CD4-positive, CD25-positive, alpha-beta regulatory T cell (primary cell): ENCODE data around the gene ZNF665. TPM values are rescaled to one million over a fixed set of nuclear protein-coding genes. Genes with fewer than 3 reads are reported as not detected.

ENCODE experiments used
- ATAC-seq, 2 donors: fragments of 150-1000 bp; cut with Tn5 transposase; one replicate each; pipeline ENCODE4 v1.10.0; 2021; ENCODE audit warnings: low read depth in 2 of 2, moderate number of reproducible peaks in 2 of 2, moderate library complexity in 1 of 2
- DNase-seq, 3 donors: peaks; one replicate each; pipeline versions ENCODE4 v3.0.0 to v3.0.0-alpha.2; 2012 to 2022; ENCODE audit warnings: mixed read lengths in 1 of 3
- H3K27ac ChIP-seq: one replicate; pipeline ENCODE4 v1.7.0; 2013; ENCODE audit warnings: mild to moderate bottlenecking, low read length; ENCODE audit not compliant: insufficient read depth, poor library complexity, severe bottlenecking
- H3K27me3 ChIP-seq: one replicate; pipeline ENCODE4 v1.7.0; 2013; ENCODE audit warnings: low read length; ENCODE audit not compliant: control insufficient read depth, insufficient read depth
- H3K36me3 ChIP-seq: one replicate; pipeline ENCODE4 v1.7.0; 2013; ENCODE audit warnings: mild to moderate bottlenecking, low read length, moderate library complexity; ENCODE audit not compliant: control insufficient read depth, insufficient read depth
- H3K4me1 ChIP-seq: 2 replicates; pipeline ENCODE4 v1.7.0; 2013; ENCODE audit warnings: mild to moderate bottlenecking, low read length; ENCODE audit not compliant: insufficient read depth, control insufficient read depth, poor library complexity, severe bottlenecking
- H3K4me3 ChIP-seq: one replicate; pipeline ENCODE4 v1.7.0; 2013; ENCODE audit warnings: low read depth, mild to moderate bottlenecking, low read length, moderate library complexity
- H3K9me3 ChIP-seq, 2 experiments: 1 replicate in 1 of 2; 2 replicates in 1 of 2; pipeline ENCODE4 v1.7.0; 2013; ENCODE audit warnings: low read length in 2 of 2, mild to moderate bottlenecking in 1 of 2, moderate library complexity in 1 of 2; ENCODE audit not compliant: control insufficient read depth in 2 of 2
- H3K27ac Mint-ChIP-seq, 3 donors: one replicate each; pipeline ENCODE4 v1.8.0; 2020 to 2022; ENCODE audit warnings: mild to moderate bottlenecking in 3 of 3, mixed read lengths in 3 of 3, moderate library complexity in 2 of 3
- H3K27me3 Mint-ChIP-seq: one replicate; pipeline ENCODE4 v1.8.0; 2022; ENCODE audit warnings: mild to moderate bottlenecking, mixed read lengths
- H3K36me3 Mint-ChIP-seq: one replicate; pipeline ENCODE4 v1.8.0; 2020; ENCODE audit warnings: mixed read lengths
- H3K4me1 Mint-ChIP-seq, 4 donors: one replicate each; pipeline ENCODE4 v1.8.0; 2020 to 2022; ENCODE audit warnings: mixed read lengths in 4 of 4, mild to moderate bottlenecking in 1 of 4
- H3K4me3 Mint-ChIP-seq, 4 donors: one replicate each; pipeline ENCODE4 v1.8.0; 2020 to 2022; ENCODE audit warnings: mild to moderate bottlenecking in 4 of 4, mixed read lengths in 4 of 4, moderate library complexity in 3 of 4
- H3K9me3 Mint-ChIP-seq, 7 donors: one replicate each; pipeline ENCODE4 v1.8.0; 2020 to 2022; ENCODE audit warnings: mixed read lengths in 7 of 7, mild to moderate bottlenecking in 3 of 7, moderate library complexity in 2 of 7
- polyA plus RNA-seq, 4 donors: library from polyadenylated mRNA; unstranded; fragments of 300-500 nt; fragmentation: Illumina TruSeq; gene quantifications; one replicate each; pipeline ENCODE4 v1.2.3, GENCODE V29; 2021
- total RNA-seq: library from RNA; stranded (reverse); gene quantifications from one replicate; pipeline ENCODE4 v1.2.3, GENCODE V29; 2022

Gene ZNF665
- total and polyA plus RNA-seq, 5 donors from 2014 or later, result 1.9 to 13.3 (median 8.7) TPM

DNA sequence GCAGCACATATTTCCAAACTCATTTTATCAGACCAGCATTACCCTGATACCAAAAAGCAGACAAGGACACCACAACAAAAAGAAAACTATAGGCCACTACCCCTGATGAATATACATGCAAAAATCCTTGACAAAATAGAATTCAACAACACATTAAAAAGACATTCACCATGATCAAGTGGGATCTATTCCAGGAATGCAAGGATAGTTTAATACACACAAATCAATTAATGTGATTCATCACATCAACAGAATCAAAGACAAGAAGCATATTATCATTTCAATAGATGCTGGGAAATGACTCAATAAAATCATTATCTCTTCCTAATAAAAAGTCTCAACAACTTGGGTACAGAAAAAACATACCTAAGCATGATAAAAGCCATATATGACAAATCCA, 45.5 kb downstream of the ZNF665 start:
- Mint-ChIP-seq H3K27me3 (no peaks in the 10 kb centered on the region), H3K9me3 (peaks cover 0 to 80% (median 36%) of the 10 kb centered on the region in 7 donors), H3K4me1 (peaks cover 0 to 4% (median 0%) of the 10 kb centered on the region in 4 donors), H3K4me3 (no peak overlapping the region), H3K36me3 (peaks cover 74% of the 10 kb centered on the region), H3K27ac (no peak overlapping the region)
- Histone ChIP-seq H3K27me3 (no peaks in the 10 kb centered on the region), H3K36me3 (peaks cover 65% of the 10 kb centered on the region), H3K27ac (no peak overlapping the region), H3K9me3 (peaks cover 51 to 75% of the 10 kb centered on the region in 2 experiments), H3K4me1 (no peaks in the 10 kb centered on the region), H3K4me3 (no peak overlapping the region)
- DNase-seq, result no peak
- no peak for ATAC-seq

DNA sequence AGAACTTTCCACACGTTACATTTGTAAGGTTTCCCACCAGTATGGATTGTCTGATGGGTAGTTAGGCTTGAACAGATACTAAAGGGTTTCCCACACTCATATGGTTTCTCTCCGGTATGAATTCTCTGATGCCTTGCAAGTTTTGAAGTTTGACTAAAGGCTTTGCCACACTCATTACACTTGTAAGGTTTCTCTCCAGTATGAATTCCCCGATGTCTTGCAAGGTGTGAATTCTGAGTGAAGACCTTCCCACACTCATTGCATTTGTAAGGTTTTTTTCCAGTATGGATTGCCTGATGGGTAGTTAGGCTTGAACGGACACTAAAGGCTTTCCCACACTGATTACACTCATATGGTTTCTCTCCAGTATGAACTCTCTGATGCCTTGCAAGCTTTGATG, 52.8 kb downstream of the ZNF665 start:
- DNase-seq (no peak), ATAC-seq (no peak)
- Mint-ChIP-seq H3K4me1 (peaks cover 0 to 4% (median 0%) of the 10 kb centered on the region in 4 donors), H3K36me3 (peaks cover 33% of the 10 kb centered on the region), H3K27me3 (no peaks in the 10 kb centered on the region), H3K4me3 (no peak overlapping the region), H3K27ac (no peak overlapping the region), H3K9me3 (peaks cover 3 to 85% (median 40%) of the 10 kb centered on the region in 7 donors)
- Histone ChIP-seq H3K36me3 (peaks cover 26% of the 10 kb centered on the region), H3K27ac (no peak overlapping the region), H3K4me3 (no peak overlapping the region), H3K27me3 (no peaks in the 10 kb centered on the region), H3K4me1 (no peaks in the 10 kb centered on the region), H3K9me3 (peaks cover 72 to 79% of the 10 kb centered on the region in 2 experiments)

DNA sequence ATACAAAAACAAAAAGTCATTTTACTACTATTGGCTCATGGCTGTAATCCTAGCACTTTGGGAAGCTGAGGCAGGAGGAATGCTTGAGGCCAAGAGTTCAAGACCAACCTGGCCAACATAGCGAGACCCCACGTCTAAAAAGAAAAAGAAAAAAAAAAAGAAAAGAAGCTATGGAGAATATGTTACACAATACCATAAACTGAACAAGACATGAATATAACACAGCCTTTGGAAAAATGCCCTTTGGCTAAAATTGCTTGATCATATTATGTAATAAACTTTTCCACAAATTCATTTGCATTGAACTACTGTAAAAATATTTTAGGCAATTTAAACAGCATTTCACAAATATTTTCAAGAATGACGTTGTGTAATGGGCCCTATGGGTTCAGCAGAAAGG, 56.7 kb downstream of the ZNF665 start:
- H3K27ac Mint-ChIP-seq, result no peak overlapping the region
- H3K36me3 ChIP-seq, result peaks cover under 1% of the 10 kb centered on the region
- no peaks in the 10 kb centered on the region for H3K27me3 ChIP-seq
- peaks cover 12% of the 10 kb centered on the region for H3K36me3 Mint-ChIP-seq
- H3K4me3 ChIP-seq, result no peak overlapping the region
- H3K9me3 ChIP-seq, result peaks cover 65 to 76% of the 10 kb centered on the region in 2 experiments
- no peak for ATAC-seq
- H3K9me3 Mint-ChIP-seq, result peaks cover 4 to 72% (median 29%) of the 10 kb centered on the region in 7 donors
- no peak for DNase-seq
- no peak overlapping the region for H3K27ac ChIP-seq
- H3K4me3 Mint-ChIP-seq, result no peak overlapping the region
- H3K27me3 Mint-ChIP-seq, result no peaks in the 10 kb centered on the region
- no peaks in the 10 kb centered on the region for H3K4me1 ChIP-seq
- H3K4me1 Mint-ChIP-seq, result peaks cover 0 to 15% (median 2%) of the 10 kb centered on the region in 4 donors

DNA sequence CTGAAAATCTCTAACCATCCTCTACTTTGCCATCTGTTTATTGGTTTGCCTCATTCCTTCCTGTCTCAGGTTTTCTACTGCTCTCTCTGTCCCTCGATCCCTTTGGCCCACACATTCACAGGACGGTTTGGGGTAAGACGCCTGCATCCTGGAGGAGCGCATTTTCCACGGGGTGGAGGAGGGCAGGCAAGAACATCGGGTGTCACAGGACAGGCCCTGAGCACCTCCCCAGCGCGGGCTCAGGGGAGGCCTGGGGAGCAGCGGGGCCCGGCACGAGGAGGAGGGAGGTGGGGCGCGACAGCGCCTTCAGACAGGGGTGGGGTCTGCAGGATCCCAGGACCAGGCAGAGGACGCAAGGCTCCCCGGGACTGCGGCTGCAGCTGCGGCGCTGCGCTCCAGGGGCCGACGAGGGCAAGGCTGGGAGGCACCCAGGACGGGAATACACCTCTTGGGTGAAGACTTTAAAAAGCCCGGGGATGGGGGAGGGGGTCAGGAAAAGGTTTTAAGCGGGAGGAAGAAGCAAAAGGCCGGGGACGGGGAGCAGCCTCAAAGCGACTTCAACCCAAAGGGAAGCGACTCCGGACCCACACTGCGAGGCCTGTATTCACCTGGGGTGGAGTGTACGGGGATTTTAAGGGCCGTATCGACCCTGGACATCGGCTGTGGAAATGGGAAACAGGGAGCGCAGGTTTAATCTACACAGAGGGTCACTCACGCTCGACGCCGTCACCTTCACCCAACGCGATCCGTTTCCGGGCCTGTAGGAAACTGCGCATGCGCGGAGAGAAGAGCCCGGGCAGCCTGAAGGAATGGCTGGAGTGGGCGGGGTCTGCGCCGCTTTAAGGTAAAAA, 60.8 kb downstream of the ZNF665 start, which contains the start of gene ZNF415:
Gene ZNF415, minus strand, starts transcription at position 770 of the 851 bp plus-strand sequence. CDS start 10,234 bp downstream, outside the sequence.
- H3K4me1 ChIP-seq, result no peaks in the 10 kb centered on the region
- peak within 1 kb of the TSS; percentile 58 to 89 (median 80) for H3K4me3 Mint-ChIP-seq
- peak within 1 kb of the TSS in 2 of 3 donors; percentile 39 to 59 for H3K27ac Mint-ChIP-seq
- DNase-seq, result peak in 2 of 3 donors; percentile 24 to 26
- H3K4me3 ChIP-seq, result peak within 1 kb of the TSS; percentile 43
- H3K36me3 ChIP-seq, result no peaks in the 10 kb centered on the region
- H3K4me1 Mint-ChIP-seq, result peaks cover 0 to 26% (median 2%) of the 10 kb centered on the region in 4 donors
- no peak within 1 kb of the TSS for H3K27ac ChIP-seq
- no peak for ATAC-seq
- H3K9me3 ChIP-seq, result peaks cover 33 to 38% of the 10 kb centered on the region in 2 experiments
- peaks cover 22% of the 10 kb centered on the region for H3K36me3 Mint-ChIP-seq
- H3K9me3 Mint-ChIP-seq, result peaks cover 4 to 47% (median 17%) of the 10 kb centered on the region in 7 donors
- no peaks in the 10 kb centered on the region for H3K27me3 Mint-ChIP-seq
- H3K27me3 ChIP-seq, result no peaks in the 10 kb centered on the region

DNA sequence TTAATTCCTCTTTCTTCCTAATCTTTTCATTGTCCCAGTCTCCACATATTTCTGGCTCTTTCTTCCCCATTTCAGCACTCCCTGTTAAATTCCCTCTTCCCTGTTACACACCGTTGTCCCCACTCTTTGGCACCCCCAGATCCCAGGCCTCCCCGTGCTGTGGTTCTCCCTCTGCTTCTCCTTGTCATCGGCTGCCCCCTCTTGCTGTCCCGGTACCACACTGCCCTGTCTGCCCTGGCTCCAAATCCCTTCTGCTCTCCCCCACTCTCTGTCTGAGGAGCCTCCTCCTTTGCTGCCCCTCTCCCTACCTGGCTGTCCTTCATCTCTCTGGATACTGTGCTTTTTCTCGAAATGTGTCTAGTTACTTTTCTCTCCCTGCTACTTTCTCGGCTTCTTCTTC, 61.4 kb downstream of the ZNF665 start:
- Histone ChIP-seq H3K27me3 (no peaks in the 10 kb centered on the region), H3K27ac (no peak overlapping the region), H3K4me3 (peak overlapping the region; percentile 43), H3K36me3 (no peaks in the 10 kb centered on the region), H3K9me3 (peaks cover 29 to 31% of the 10 kb centered on the region in 2 experiments), H3K4me1 (no peaks in the 10 kb centered on the region)
- Mint-ChIP-seq H3K27ac (peak overlapping the region in 2 of 3 donors; percentile 12 to 39), H3K9me3 (peaks cover 3 to 42% (median 15%) of the 10 kb centered on the region in 7 donors), H3K27me3 (no peaks in the 10 kb centered on the region), H3K4me3 (peak overlapping the region; percentile 58 to 89 (median 80)), H3K36me3 (peaks cover 22% of the 10 kb centered on the region), H3K4me1 (peaks cover 0 to 29% (median 2%) of the 10 kb centered on the region in 4 donors)
- no peak for ATAC-seq
- no peak for DNase-seq

DNA sequence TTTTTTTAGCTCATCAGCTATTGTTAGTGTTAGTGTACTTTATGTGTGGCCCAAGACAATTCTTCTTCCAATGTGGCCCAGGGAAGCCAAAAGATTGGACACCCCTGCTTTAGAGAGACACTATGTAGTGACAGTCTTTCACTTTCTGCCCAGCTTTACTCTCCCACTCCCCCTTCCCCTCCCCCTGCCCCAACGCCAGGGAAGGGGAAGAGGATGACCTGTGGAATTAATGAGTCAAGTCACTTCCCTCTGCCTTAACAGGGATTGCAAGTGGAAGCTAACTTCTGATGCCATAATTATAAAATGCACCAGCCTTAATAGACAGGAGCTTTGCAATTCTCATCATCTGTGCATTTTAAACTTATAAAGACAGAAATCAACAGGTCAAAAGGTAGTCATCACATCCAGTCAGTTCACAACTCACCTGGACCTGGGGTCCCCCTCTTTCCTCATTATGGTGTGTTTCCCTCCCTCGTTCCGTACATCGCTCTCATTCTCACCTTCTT, 62.0 kb downstream of the ZNF665 start:
- peaks cover 25 to 30% of the 10 kb centered on the region in 2 experiments for H3K9me3 ChIP-seq
- peaks cover 22% of the 10 kb centered on the region for H3K36me3 Mint-ChIP-seq
- H3K4me3 Mint-ChIP-seq, result peak overlapping the region in 2 of 4 donors; percentile 5 to 89
- H3K27ac ChIP-seq, result no peak overlapping the region
- H3K4me3 ChIP-seq, result no peak overlapping the region
- no peak for ATAC-seq
- no peak for DNase-seq
- H3K27ac Mint-ChIP-seq, result no peak overlapping the region
- H3K4me1 Mint-ChIP-seq, result peaks cover 0 to 29% (median 2%) of the 10 kb centered on the region in 4 donors
- no peaks in the 10 kb centered on the region for H3K27me3 Mint-ChIP-seq
- peaks cover 3 to 36% (median 14%) of the 10 kb centered on the region in 7 donors for H3K9me3 Mint-ChIP-seq
- no peaks in the 10 kb centered on the region for H3K36me3 ChIP-seq
- H3K4me1 ChIP-seq, result no peaks in the 10 kb centered on the region
- H3K27me3 ChIP-seq, result no peaks in the 10 kb centered on the region

DNA sequence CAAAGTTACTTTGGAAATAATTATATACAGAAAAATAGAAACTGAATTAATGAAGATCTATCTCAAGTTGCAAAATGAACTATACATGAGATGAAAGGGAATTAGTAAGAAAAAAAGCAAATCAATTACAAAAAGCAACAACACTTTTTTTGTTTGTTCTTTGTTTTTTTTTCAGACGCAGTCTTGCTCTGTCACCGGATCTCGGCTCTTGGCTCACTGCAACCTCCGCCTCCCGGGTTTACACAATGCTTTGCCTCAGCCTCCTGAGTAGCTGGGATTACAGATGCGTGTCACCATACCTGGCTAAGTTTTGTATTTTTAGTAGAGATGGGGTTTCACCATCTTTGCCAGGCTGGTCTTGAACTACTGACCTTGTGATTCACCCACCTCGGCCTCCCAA, 62.7 kb downstream of the ZNF665 start:
- H3K27me3 Mint-ChIP-seq, result no peaks in the 10 kb centered on the region
- Histone ChIP-seq H3K4me3 (no peak overlapping the region), H3K9me3 (peaks cover 21 to 30% of the 10 kb centered on the region in 2 experiments), H3K27ac (no peak overlapping the region), H3K27me3 (no peaks in the 10 kb centered on the region), H3K4me1 (no peaks in the 10 kb centered on the region), H3K36me3 (no peaks in the 10 kb centered on the region)
- H3K4me3 Mint-ChIP-seq, result peak overlapping the region in 2 of 4 donors; percentile 9 to 56
- peaks cover 0 to 33% (median 14%) of the 10 kb centered on the region in 7 donors for H3K9me3 Mint-ChIP-seq
- H3K36me3 Mint-ChIP-seq, result peaks cover 22% of the 10 kb centered on the region
- DNase-seq (no peak), ATAC-seq (no peak)
- peaks cover 0 to 29% (median 2%) of the 10 kb centered on the region in 4 donors for H3K4me1 Mint-ChIP-seq
- no peak overlapping the region for H3K27ac Mint-ChIP-seq
